T47D (cell line): Measurements from ENCODE around the gene SBSN.

Experiments
- DNase-seq, 2 experiments: peaks; one replicate each; pipeline versions ENCODE4 v3.0.0 to v3.0.0-alpha.2; 2011 to 2012; ENCODE audit warnings: low read depth in 1 of 2, low spot score in 1 of 2
- JUND ChIP-seq: IDR thresholded peaks from 2 replicates; pipeline ENCODE4 v1.6.1; 2012; ENCODE audit warnings: low read depth
- in situ Hi-C: cut with HindIII; loops from 2 replicates; pipeline ENCODE4 v1.10.0; 2016; ENCODE audit warnings: low sequenced_read_pairs, low pct_unique_long_range_greater_than_20kb

The SBSN gene

GRCh38 chr19:35500611-35501010, 27.5 kb downstream of the SBSN start:
- DNase-seq = no peak
- in situ Hi-C loops = no loop called here
- TF ChIP-seq JUND = no peak

- no peak for TF ChIP-seq JUND
- no peak for DNase-seq
- in situ Hi-C loops = no loop called here
Observed at GRCh38 chr19:35498984-35499527, 29.1 kb downstream of the SBSN start.

GRCh38 chr19:35498220-35498619, 29.9 kb downstream of the SBSN start:
- in situ Hi-C loops = no loop called here
- no peak for TF ChIP-seq JUND
- no peak for DNase-seq

GRCh38 chr19:35497406-35497805, 30.7 kb downstream of the SBSN start:
- TF ChIP-seq JUND = no peak
- in situ Hi-C loops = no loop called here
- no peak for DNase-seq

GRCh38 chr19:35495107-35496064, 32.7 kb downstream of the SBSN start:
- DNase-seq = peak; percentile 73 to 81
- in situ Hi-C loops = no loop called here
- no peak for TF ChIP-seq JUND

GRCh38 chr19:35493971-35494370, 34.1 kb downstream of the SBSN start:
- TF ChIP-seq JUND = no peak
- no peak for DNase-seq
- in situ Hi-C loops = no loop called here

GRCh38 chr19:35491836-35492360, 36.2 kb downstream of the SBSN start:
- TF ChIP-seq JUND = no peak
- in situ Hi-C loops = no loop called here
- peak in 1 of 2 experiments; percentile 28 for DNase-seq

- in situ Hi-C loops = no loop called here
- DNase-seq = peak in 1 of 2 experiments; percentile 15
- TF ChIP-seq JUND = no peak
Observed at GRCh38 chr19:35490364-35490763, 37.7 kb downstream of the SBSN start, which contains the start of gene KRTDAP. KRTDAP (minus strand) TSS chr19:35490464; CDS start chr19:35490442, 22 bp downstream.

- TF ChIP-seq JUND = no peak
- no peak for DNase-seq
- in situ Hi-C loops = no loop called here
Observed at GRCh38 chr19:35488677-35489076, 39.4 kb downstream of the SBSN start.

- TF ChIP-seq JUND = no peak
- DNase-seq = no peak
- in situ Hi-C loops = no loop called here
Observed at GRCh38 chr19:35487656-35488182, 40.4 kb downstream of the SBSN start.

- TF ChIP-seq JUND = no peak
- in situ Hi-C loops = no loop called here
- no peak for DNase-seq
Observed at GRCh38 chr19:35486268-35486708, 41.8 kb downstream of the SBSN start.

- no peak for TF ChIP-seq JUND
- in situ Hi-C loops = no loop called here
- no peak for DNase-seq
Observed at GRCh38 chr19:35484252-35485036, 43.7 kb downstream of the SBSN start.
